DMS79 (cell line): ENCODE measurements around the gene UBTFL1.
"Not testable (repeated sequence)": the region's sequence is repeated elsewhere in the genome, so short reads cannot be mapped to it uniquely, and the experiment has no call there.

Experiments
- DNase-seq: peaks from one replicate; lab custom pipeline; 2025; lab: John Stamatoyannopoulos, UW

UBTFL1 gene, protein sequence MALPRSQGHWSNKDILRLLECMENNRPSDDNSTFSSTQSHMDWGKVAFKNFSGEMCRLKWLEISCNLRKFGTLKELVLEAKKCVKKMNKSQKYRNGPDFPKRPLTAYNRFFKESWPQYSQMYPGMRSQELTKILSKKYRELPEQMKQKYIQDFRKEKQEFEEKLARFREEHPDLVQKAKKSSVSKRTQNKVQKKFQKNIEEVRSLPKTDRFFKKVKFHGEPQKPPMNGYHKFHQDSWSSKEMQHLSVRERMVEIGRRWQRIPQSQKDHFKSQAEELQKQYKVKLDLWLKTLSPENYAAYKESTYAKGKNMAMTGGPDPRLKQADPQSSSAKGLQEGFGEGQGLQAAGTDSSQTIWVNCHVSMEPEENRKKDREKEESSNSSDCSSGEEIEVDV

DNA sequence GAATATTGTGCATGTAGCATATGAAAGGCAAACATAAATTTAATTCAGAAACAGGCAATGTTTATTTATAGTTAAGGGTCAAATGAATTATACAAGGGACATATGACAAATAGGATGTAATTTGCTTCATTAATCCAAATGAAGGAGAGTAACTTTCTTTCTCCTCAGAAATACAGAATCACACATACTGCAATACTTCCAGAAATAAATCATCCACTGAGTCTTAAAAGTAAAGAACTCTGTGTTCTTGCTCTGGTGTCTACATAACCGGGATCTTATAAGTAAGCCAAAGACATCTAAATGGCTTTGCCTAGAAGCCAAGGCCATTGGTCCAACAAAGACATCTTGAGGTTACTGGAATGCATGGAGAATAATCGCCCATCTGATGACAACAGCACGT lies at the start of gene UBTFL1:
Gene UBTFL1, plus strand, starts transcription at position 301 of the 400 bp plus-strand sequence. Its CDS starts 0 bp downstream, at position 301.
- not testable (repeated sequence) for DNase-seq

DNA sequence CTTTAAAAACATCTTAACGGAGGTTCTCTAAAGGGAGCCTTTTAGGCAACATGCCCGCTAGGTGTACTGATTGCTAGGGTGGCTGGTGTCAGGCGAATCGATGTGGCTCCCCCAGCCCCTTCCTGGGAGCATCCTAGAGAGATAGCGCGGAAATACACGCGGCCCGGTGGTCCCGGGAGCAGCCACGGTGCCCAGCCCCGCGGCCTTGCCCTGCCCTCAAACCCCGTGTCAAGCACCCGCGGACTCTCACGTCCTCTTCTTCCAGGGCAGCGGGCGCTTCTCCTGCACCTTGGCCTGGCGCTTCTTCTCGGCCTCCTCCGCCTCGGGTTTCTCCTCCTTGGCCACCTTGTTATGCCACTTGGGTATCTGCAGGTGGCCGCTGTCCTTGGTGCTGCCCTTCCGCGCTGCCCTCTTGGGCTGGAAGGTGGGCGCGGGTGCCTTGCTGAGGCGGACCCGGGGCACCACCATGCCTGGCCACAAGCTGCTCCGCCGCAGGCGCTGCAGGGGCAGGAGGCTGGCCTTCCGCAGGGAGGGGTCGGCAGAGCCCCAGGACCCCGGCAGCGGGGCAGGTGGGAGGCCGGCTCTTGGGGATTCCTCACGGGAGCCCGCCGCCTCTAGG lies 34.0 kb upstream of the UBTFL1 start:
- DNase-seq: not testable (repeated sequence)

DNA sequence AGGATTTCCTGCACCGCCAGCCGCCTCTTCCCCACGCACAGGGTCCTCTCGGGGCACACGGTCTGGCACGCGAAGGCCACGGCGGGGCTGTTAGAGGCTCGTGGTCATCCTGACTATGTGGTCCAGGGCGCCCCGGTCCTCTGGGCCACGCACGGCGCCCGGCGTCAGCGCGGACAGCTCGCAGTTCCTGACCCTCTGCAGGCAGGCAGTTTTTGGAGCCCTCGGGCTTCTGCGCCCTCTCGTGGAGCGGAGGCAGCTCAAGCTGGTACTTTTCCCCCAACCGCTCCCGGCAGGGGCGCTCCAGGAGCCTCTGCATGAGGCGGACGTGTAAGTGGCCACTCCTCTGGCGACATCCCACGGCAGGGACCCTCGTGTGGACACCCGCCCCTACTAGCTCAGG lies 33.4 kb upstream of the UBTFL1 start:
- not testable (repeated sequence) for DNase-seq

DNA sequence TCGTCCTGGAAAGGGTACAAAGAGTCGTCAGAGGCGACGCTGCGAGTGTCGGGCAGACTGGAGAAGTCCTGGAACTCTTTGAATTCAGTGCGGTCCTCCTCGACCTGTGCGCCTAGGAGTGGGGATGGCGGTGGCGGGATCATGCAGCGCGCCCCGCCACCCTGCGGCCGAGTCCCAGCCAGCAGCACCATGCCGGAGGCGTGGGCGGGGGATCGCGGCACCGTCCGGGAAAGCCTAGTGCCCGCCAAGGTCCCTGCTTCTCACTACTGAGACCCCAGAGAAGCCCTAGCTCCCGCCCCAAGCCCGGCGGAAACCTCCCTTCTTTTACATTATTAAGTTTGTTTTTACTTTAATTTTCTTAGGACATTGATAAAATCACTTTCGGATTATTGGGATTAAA lies 32.2 kb upstream of the UBTFL1 start:
- not testable (repeated sequence) for DNase-seq

DNA sequence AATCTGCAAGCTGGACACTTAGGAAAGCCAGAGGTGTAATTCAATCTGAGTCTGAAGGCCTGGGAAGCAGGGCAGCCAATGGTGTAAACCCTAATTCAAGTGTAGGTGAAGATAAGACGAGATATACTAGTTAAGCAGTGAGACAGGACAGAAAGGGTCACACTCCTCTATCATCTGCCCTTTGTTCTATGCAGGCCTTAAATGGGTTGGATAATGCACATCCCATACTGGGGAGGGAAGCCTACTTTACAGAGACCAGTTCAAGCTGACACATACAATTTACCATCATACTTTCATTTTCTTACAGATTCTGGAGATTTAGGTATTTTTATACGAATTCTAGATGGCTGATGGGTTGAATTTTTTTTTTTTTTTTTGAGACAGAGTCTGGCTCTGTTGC lies 3.0 kb downstream of the UBTFL1 start:
- not testable (repeated sequence) for DNase-seq

DNA sequence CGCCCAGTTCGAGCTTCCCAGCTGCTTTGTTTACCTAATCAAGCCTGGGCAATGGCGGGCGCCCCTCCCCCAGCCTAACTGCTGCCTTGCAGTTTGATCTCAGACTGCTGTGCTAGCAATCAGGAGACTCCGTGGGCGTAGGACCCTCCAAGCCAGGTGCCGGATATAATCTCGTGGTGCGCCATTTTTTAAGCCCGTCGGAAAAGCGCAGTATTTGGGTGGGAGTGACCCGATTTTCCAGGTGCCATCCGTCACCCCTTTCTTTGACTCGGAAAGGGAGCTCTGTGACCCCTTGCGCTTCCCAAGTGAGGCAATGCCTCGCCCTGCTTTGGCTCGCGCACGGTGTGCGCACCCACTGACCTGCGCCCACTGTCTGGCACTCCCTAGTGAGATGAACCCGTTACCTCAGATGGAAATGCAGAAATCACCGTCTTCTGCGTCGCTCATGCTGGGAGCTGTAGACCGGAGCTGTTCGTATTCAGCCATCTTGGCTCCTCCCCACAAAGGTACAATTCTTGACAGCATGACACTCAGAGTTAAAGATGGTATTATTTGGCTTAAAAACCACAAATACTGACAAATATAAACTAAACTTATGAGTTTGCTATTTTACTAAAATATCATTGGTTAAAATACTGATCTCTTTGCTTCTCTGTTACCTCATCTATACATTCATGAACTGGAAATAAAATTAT lies 9.6 kb downstream of the UBTFL1 start:
- DNase-seq: not testable (repeated sequence)

DNA sequence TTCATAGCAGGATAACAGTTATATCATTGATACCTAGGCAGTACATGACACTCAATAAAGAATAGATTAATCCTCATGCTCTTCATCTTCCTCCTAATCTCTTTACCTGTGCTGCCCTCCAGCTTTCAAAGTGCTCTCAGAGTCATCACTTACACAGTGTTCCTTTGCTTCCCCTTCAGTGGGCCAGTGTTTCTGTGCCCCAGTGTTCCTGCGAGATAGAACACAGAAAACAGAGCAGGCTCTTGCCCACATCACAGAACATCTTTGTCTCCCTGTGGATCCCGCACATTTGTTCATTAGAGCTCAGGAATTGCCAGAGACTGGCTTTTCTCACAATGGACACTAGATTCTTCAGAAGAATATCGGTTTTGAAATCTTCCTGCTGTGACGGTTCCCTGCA lies 12.5 kb downstream of the UBTFL1 start:
- DNase-seq: not testable (repeated sequence)

DNA sequence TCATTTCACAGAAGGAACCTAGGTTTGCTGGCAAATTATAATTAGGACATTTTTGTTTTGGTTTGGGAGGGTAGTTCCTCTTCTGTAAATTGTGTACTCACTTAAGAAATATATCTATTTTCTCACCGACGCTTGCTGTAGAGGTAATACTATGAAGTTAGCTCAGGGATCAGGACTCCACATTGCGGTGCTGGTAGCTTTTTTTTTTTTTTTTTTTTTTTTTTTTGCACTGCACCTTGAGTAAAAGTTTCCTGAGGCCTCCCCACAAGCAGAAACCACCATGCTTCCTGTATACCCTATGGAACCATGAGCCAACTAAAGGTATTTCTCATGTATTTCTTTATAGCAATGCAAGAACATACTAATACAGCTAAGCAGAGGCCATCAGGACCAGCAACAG lies 14.7 kb downstream of the UBTFL1 start:
- no peak for DNase-seq

DNA sequence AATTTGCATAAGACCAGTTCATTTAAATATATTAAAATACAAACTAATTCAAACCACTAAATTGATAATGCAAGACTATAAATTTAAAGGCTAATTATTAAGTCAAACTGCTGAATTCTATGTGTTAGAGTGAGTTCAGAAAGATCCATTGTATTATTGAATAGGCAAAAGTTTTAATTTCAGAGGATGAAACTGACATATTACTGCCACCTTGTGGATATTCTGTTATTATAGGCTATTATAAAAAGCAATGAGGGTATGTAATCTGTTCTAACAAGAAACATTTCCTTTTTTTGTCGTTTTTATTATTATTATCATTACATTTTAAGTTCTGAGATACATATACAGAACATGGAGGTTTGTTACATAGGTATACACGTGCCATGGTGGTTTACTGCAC lies 27.8 kb downstream of the UBTFL1 start:
- no peak for DNase-seq

DNA sequence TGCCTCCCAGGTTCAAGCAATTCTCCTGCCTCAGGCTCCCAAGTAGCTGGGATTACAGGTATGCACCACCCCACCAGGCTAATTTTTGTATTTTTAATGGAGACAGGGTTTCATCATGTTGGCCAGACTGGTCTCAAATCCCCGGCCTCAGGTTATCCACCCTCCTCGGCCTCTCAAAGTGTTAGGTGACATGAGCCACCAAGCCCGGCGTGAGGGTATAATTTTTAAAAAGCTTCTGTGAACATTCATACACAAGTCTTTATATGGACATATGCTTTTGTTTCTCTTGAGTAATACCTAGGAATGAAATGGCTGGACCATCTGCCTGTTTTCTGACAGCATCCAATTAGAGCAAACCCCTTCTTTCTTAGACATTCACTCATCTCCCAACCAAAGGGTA lies 34.4 kb downstream of the UBTFL1 start:
- DNase-seq: no peak

DNA sequence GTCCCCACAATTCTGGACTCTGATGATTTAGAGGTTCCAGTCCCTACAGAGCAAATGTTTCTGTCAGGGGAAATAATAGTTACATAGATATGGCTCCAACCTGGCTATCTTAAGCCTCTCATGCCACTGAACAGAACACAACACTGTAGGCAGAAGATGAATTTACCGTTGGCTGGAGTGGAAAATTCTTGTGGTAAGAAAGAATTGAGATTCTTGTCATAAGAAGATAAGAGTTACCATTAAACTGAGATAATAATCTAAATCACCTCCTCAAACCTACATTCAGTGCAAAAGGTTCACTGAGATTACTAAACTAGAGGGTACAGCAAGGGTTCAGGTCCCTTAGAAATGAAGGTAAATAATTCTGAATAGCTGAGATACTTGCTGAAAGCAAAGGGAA lies 38.6 kb downstream of the UBTFL1 start:
- no peak for DNase-seq

DNA sequence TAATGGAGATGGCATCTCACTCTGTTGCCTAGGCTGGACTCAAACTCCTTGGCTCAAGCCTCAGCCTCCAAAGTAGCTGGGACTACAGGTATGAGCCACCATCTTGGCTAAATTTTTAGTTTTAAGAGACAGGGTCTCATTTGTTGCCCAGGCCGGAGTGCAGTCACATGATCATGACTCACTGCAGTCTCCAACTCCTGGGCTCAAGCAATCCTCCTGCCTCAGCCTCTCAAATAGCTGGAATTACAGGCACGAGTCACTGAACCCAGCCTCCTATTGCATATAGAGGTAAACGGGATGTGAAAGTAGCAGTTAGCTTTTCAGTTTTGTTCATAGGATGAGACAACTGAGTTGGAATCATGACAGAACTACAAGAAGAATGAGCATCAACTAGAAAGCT lies 39.2 kb downstream of the UBTFL1 start:
- no peak for DNase-seq

DNA sequence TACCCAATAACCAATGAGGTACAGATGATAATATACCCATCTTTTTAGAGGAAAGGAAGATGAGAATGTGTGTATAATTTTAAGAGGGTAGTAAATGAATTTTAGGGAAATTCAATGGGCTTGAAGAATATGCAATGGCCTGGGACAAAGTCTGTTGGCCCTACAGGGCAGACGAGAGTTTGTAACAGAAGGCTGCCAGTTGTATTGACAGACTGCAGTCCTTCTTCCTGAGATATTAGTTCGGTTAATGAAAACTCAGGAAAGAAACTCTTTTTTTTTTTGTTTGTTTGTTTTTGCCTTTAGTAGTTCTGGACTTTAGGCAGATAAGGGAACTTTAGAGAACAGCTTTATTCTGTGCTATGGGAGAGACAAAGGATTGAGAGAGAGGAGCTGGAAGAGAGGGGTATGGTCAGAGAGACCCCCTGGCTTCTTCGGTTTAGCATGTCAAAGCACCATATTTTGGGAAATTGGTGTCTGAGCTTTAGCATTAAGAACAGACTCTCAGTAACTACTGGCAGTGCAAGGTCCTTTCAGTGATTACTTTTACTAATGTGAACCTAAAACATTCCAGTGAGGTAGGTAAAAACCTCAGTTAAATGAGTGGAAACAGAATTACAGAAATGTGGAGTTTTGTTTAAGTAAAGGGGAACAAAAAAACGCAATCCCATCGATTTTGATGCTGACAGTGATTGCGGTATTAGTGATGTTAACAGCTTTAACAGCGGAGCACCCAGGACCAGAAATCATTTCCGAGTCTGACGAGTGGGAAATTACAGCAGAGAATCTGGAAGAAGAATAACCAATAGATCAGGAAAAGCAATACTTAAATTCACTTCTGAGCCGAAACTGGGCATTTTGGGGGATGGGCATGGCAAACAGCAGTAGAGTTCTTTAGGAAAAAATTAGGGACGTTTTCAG lies 48.1 kb downstream of the UBTFL1 start:
- DNase-seq: no peak

DNA sequence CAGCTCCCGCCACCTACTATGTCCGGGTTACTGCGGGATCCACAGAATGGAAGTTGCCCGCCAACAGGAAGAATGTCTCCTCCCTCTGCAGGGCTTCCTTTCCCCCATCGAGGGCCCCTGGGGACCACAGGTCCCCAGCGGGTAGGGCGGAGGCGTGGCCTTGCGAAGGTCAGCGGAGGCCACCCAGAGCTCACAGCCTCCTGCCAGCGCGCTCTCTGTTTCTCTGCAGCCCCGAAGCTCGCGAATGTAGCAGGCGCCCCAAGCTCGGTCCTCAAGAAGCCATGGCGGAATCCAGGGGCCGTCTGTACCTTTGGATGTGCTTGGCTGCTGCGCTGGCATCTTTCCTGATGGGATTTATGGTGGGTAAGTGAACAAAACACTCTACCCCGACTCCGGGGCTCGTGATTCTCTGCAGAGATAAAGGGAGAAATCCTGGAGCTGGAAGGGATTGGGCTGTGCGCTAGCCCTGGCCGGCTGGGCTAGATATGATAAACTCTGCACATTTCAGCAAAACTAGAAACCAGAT lies 48.8 kb downstream of the UBTFL1 start, which contains the start of gene NAALAD2:
Gene NAALAD2, plus strand, starts transcription at position 186 of the 526 bp plus-strand sequence. Its CDS starts 96 bp downstream, at position 282.
- no peak for DNase-seq

DNA sequence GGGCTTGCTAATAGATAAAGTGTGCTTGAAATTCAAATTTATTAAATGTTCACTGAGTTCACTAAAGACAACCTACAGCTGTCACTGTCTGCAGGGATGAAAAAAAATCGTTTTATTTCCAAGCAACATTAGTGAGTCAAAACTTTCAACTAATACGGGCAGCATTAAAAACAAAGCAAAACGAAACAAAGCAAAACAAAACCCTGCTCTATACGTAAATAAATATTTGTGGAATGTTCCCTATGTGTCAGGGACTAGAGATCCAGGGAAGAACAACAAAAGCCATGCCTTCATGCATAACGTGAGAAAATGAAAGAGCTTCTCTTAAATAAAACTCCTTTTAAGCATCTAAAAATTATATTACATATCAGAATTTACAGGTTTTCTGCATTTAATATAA lies 49.3 kb downstream of the UBTFL1 start:
- no peak for DNase-seq
